IPS DF 19.7 (cell line): ENCODE data around the gene FGD5.
A peak's percentile ranks its signal among the peaks of the same experiment; 100 is the strongest.
"Not testable (repeated sequence)": the region's sequence is repeated elsewhere in the genome, so short reads cannot be mapped to it uniquely, and the experiment has no call there.

Source experiments
- DNase-seq: peaks from one replicate; pipeline ENCODE4 v3.0.0-alpha.2; 2013; ENCODE audit warnings: low read depth, low spot score

The FGD5 gene

GRCh38 chr3:14902719-14903118 lies 84.0 kb downstream of the FGD5 start:
- DNase-seq: no peak

GRCh38 chr3:14903501-14903900 lies 84.7 kb downstream of the FGD5 start:
- DNase-seq: not testable (repeated sequence)

GRCh38 chr3:14905055-14905657 lies 86.4 kb downstream of the FGD5 start:
- DNase-seq: no peak

- no peak for DNase-seq
These were observed 87.7 kb downstream of the FGD5 start for GRCh38 chr3:14906355-14906971.

- no peak for DNase-seq
These were observed 88.5 kb downstream of the FGD5 start for GRCh38 chr3:14907043-14907966.

- DNase-seq: no peak
These were observed 90.5 kb downstream of the FGD5 start for GRCh38 chr3:14909250-14909649.

GRCh38 chr3:14911651-14912050 lies 92.9 kb downstream of the FGD5 start:
- DNase-seq: no peak

- DNase-seq: no peak
These were observed 94.5 kb downstream of the FGD5 start for GRCh38 chr3:14913071-14913925.

- DNase-seq: no peak
These were observed 95.4 kb downstream of the FGD5 start for GRCh38 chr3:14913926-14914778.

GRCh38 chr3:14914779-14915117 lies 96.0 kb downstream of the FGD5 start:
- DNase-seq: no peak

GRCh38 chr3:14915636-14916222 lies 97.0 kb downstream of the FGD5 start:
- DNase-seq: no peak

- DNase-seq: no peak
These were observed 99.6 kb downstream of the FGD5 start for GRCh38 chr3:14918356-14918860.

GRCh38 chr3:14920536-14920935 lies 101.8 kb downstream of the FGD5 start:
- no peak for DNase-seq

GRCh38 chr3:14921034-14921616 lies 102.4 kb downstream of the FGD5 start:
- peak; percentile 25 for DNase-seq

- no peak for DNase-seq
These were observed 103.3 kb downstream of the FGD5 start for GRCh38 chr3:14921811-14922705.

GRCh38 chr3:14922863-14923262 lies 104.1 kb downstream of the FGD5 start:
- DNase-seq: no peak

GRCh38 chr3:14923476-14923875 lies 104.7 kb downstream of the FGD5 start:
- no peak for DNase-seq

- DNase-seq: no peak
These were observed 107.2 kb downstream of the FGD5 start for GRCh38 chr3:14925729-14926591.
